OCI-LY1 (cell line): ENCODE measurements around the gene ZNF23.

Source experiments
- H2AFZ ChIP-seq: fragments of 200-600 bp; sonication (generic), shearing (Covaris generic); 2 replicates; pipeline ENCODE4 v1.6.0; 2014; ENCODE audit warnings: antibody characterized with exemption, mild to moderate bottlenecking, low read length
- H3F3A ChIP-seq: fragments of 200-600 bp; sonication (generic), shearing (Covaris generic); 2 replicates; pipeline ENCODE4 v1.6.0; 2014; ENCODE audit warnings: mild to moderate bottlenecking, antibody characterized with exemption, low read length, moderate library complexity; ENCODE audit not compliant: insufficient read depth
- H3K27ac ChIP-seq: fragments of 200-600 bp; sonication (generic); 2 replicates; pipeline ENCODE4 v1.5.1; 2014; ENCODE audit warnings: low read length, mixed run types, mild to moderate bottlenecking, low read depth; ENCODE audit not compliant: poor library complexity, severe bottlenecking
- H3K27me3 ChIP-seq: fragments of 200-600 bp; sonication (generic); 2 replicates; pipeline ENCODE4 v1.6.0; 2014; ENCODE audit warnings: antibody characterized with exemption, mild to moderate bottlenecking, low read length, moderate library complexity; ENCODE audit not compliant: insufficient read depth
- H3K36me3 ChIP-seq: fragments of 200-600 bp; sonication (generic); 2 replicates; pipeline ENCODE4 v1.6.1; 2014; ENCODE audit warnings: mild to moderate bottlenecking, antibody characterized with exemption, low read length, moderate library complexity, mixed read lengths; ENCODE audit not compliant: insufficient read depth
- H3K4me1 ChIP-seq: fragments of 200-600 bp; sonication (generic); 2 replicates; pipeline ENCODE4 v1.5.1; 2014; ENCODE audit warnings: mild to moderate bottlenecking, low read length, moderate library complexity; ENCODE audit not compliant: insufficient read depth, severe bottlenecking
- H3K4me2 ChIP-seq: fragments of 200-600 bp; sonication (generic), shearing (Covaris generic); 2 replicates; pipeline ENCODE4 v1.6.1; 2014; ENCODE audit warnings: low read length
- H3K4me3 ChIP-seq: fragments of 200-600 bp; sonication (generic); 2 replicates; pipeline ENCODE4 v1.5.1; 2014; ENCODE audit warnings: low read length, low read depth, mild to moderate bottlenecking, mixed read lengths; ENCODE audit not compliant: poor library complexity, severe bottlenecking
- H3K79me2 ChIP-seq: fragments of 200-600 bp; shearing (Covaris generic); 2 replicates; pipeline ENCODE4 v1.6.1; 2016; ENCODE audit warnings: mixed run types, low read length, mixed read lengths; ENCODE audit not compliant: insufficient read depth
- H3K9ac ChIP-seq: fragments of 200-600 bp; sonication (generic), shearing (Covaris generic); 2 replicates; pipeline ENCODE4 v1.6.1; 2014; ENCODE audit warnings: mild to moderate bottlenecking, low read length, mixed read lengths
- H3K9me2 ChIP-seq: fragments of 200-600 bp; sonication (generic), shearing (Covaris generic); 2 replicates; pipeline ENCODE4 v1.6.1; 2014; ENCODE audit warnings: low read depth, mild to moderate bottlenecking, low read length, mixed read lengths
- H3K9me3 ChIP-seq: fragments of 200-600 bp; shearing (Covaris generic); 2 replicates; pipeline ENCODE4 v1.6.1; 2014; ENCODE audit warnings: low read length, mixed read lengths
- H4K20me1 ChIP-seq: fragments of 200-600 bp; sonication (generic), shearing (Covaris generic); 2 replicates; pipeline ENCODE4 v1.6.0; 2016; ENCODE audit warnings: mild to moderate bottlenecking, low read length; ENCODE audit not compliant: insufficient read depth
- CTCF ChIP-seq: fragments of 200-600 bp; sonication (generic), shearing (Covaris generic); IDR thresholded peaks from 2 replicates; pipeline ENCODE4 v1.5.1; 2017; ENCODE audit warnings: mild to moderate bottlenecking, antibody characterized with exemption, low read length, moderate library complexity, mixed read lengths
- EZH2 ChIP-seq: fragments of 200-600 bp; sonication (generic), shearing (Covaris generic); IDR thresholded peaks from 2 replicates; pipeline ENCODE4 v1.8.0; 2017; ENCODE audit warnings: borderline replicate concordance, mixed run types, mild to moderate bottlenecking, antibody characterized with exemption, low read length, moderate library complexity, mixed read lengths

The ZNF23 gene

GRCh38 chr16:71431991-71432390, 30.1 kb downstream of the ZNF23 start:
- H3K9me2 ChIP-seq, result no peaks in the 10 kb centered on the region
- no peaks in the 10 kb centered on the region; the same call in 1 of the 2 replicates for H3K27me3 ChIP-seq
- no peaks in the 10 kb centered on the region for H3K9me3 ChIP-seq
- no peak overlapping the region for H3K4me2 ChIP-seq
- no peaks in the 10 kb centered on the region for H3K36me3 ChIP-seq
- H3K4me1 ChIP-seq, result no peaks in the 10 kb centered on the region
- no peaks in the 10 kb centered on the region for H4K20me1 ChIP-seq
- no peak overlapping the region for H3K4me3 ChIP-seq
- H2AFZ ChIP-seq, result no peak overlapping the region
- no peaks in the 10 kb centered on the region for H3F3A ChIP-seq
- H3K79me2 ChIP-seq, result no peaks in the 10 kb centered on the region
- H3K9ac ChIP-seq, result no peak overlapping the region
- TF ChIP-seq CTCF (no peak), EZH2 (no peak)
- no peak overlapping the region for H3K27ac ChIP-seq

- Histone ChIP-seq H3K79me2 (no peaks in the 10 kb centered on the region), H3F3A (no peaks in the 10 kb centered on the region), H3K9me2 (no peaks in the 10 kb centered on the region), H3K9ac (no peak overlapping the region), H3K27me3 (peaks cover 3% of the 10 kb centered on the region), H3K27ac (no peak overlapping the region), H4K20me1 (no peaks in the 10 kb centered on the region), H3K36me3 (no peaks in the 10 kb centered on the region), H2AFZ (no peak overlapping the region), H3K9me3 (no peaks in the 10 kb centered on the region), H3K4me3 (no peak overlapping the region), H3K4me2 (no peak overlapping the region), H3K4me1 (no peaks in the 10 kb centered on the region)
- TF ChIP-seq EZH2 (no peak), CTCF (no peak)
Observed at GRCh38 chr16:71431176-71431575, 30.9 kb downstream of the ZNF23 start.

- H3K9me2 ChIP-seq, result no peaks in the 10 kb centered on the region
- H3K79me2 ChIP-seq, result no peaks in the 10 kb centered on the region
- H3K4me1 ChIP-seq, result no peaks in the 10 kb centered on the region
- H3K4me2 ChIP-seq, result no peak overlapping the region
- H3K27me3 ChIP-seq, result peaks cover 5% of the 10 kb centered on the region
- H3K9ac ChIP-seq, result no peak overlapping the region
- no peak overlapping the region for H3K4me3 ChIP-seq
- no peak overlapping the region for H3K27ac ChIP-seq
- H4K20me1 ChIP-seq, result no peaks in the 10 kb centered on the region
- H3K36me3 ChIP-seq, result no peaks in the 10 kb centered on the region
- H3K9me3 ChIP-seq, result no peaks in the 10 kb centered on the region
- H3F3A ChIP-seq, result no peaks in the 10 kb centered on the region
- H2AFZ ChIP-seq, result no peak overlapping the region
- TF ChIP-seq CTCF (no peak), EZH2 (no peak)
Observed at GRCh38 chr16:71430744-71431143, 31.3 kb downstream of the ZNF23 start.
